Esophagus squamous epithelium (tissue), 4 donors: ENCODE data around the gene RBP3.

Experiments
- CTCF ChIP-seq, 6 experiments: fragments of 450-650 bp in 4 of 6; fragments of 200-600 bp in 2 of 6; sonication (generic) in 2 of 6; IDR thresholded peaks; one replicate each; pipeline ENCODE4 v1.5.1; 2016 to 2019; ENCODE audit warnings: antibody characterized with exemption in 6 of 6, mild to moderate bottlenecking in 4 of 6, moderate library complexity in 4 of 6
- POLR2A ChIP-seq, 4 donors: fragments of 450-650 bp; IDR thresholded peaks; one replicate each; pipeline ENCODE4 v1.6.1; 2017; ENCODE audit warnings: antibody characterized with exemption in 4 of 4, mild to moderate bottlenecking in 4 of 4, moderate library complexity in 3 of 4

GRCh38 chr10:47389619-47390018, 41.5 kb downstream of the RBP3 start:
- TF ChIP-seq CTCF (IDR thresholded peaks at IDR 0.05) (no peak), POLR2A (IDR thresholded peaks at IDR 0.05) (no peak)
